Stimulated activated CD4-positive, alpha-beta T cell treated with anti-CD3 and anti-CD28 coated beads, Interleukin-12 subunit alpha, Interleukin-12 subunit beta, amount 100 ng/mL, for 4 hours (primary cell): ENCODE measurements around the gene POLR3A.
A peak's percentile ranks its signal among the peaks of the same experiment; 100 is the strongest.
"Not testable (repeated sequence)": the region's sequence is repeated elsewhere in the genome, so short reads cannot be mapped to it uniquely, and the experiment has no call there.

Experiments used
- DNase-seq: peaks from one replicate; pipeline ENCODE4 v3.0.0-alpha.2; 2020

The POLR3A gene

DNA sequence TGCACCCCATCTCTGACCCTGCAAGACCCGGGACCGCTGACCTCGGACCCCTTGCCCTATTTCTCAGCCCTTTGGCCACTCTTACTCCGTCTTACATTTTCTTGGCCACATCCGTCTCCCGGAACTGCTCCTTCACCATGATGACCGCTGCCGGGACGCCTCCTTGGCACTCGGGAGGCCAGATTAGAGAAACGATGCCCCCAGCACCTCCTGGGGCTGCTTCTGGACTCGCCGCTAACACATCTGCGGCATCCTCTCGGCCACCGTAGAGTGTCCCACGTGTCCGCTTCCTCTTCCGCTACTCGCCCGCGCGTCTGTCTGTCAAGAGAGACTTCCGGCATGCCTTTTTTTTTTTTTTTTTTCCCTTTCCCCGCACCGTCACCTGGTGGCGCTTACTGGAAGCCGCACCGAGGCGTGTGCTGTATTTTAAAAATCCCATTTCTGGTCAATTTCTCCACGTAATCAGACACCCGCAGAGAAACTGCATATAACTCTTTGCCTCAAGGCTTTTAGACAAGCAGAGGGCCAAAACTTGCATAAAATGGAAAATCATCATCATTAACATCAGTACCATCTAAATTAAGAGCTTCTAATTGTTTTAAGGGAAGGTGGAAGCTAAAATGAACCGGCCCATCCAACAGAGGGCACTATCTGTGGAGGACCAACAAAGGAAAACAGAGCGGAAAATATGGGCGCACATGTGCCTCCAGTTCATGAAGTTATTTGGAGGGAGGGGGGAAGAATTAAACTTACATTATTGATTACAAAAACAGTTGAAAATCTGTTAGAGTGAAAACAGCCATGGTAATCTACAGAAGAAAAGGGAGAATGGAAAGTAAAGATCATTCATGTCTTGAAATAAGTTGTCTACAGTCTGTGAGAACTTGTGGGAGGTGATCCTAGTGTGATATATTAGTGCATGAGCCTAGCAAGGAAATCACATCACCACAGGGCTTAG, at the start of gene POLR3A:
Gene POLR3A (minus strand): TSS at position 247 of the 958 bp plus-strand sequence. CDS start 108 bp downstream, at position 139.
- peak; percentile 89 for DNase-seq

DNA sequence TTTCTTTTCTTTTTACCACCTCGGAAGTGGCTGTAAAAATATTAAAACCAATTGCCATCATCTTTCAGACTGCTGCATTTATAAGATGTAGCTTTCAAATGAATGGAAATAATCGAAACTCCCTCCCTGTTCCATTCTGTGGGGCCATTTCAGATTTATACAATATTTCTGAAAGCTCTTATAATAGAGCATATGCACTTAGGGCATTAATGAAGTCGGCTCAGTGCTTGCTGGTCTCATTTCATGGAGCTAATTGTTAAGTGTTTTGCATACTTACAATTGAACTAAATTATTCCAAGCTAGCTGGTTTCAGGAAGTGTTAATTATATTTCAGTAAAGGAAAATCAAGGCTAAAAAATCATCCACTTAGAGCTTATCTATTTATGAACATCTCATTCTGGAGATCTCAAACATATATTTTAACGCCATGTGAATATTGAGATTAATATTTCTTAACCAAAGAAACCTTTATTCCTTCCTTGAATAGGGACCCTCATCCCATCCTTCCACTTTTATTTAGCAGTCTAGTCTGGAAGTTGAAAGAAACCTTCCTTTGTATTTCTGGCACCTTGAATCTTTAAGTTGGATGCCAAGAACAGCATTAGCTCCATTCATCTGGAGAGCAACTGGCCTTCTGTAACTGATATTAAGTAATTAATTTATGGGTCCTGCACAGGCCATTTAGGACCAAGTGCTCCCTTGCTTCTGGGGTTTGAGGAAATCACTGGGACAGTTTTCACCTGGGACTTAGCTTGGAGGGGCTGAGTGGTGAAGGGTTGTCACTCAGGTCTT, 49.4 kb upstream of the POLR3A start:
- no peak for DNase-seq

DNA sequence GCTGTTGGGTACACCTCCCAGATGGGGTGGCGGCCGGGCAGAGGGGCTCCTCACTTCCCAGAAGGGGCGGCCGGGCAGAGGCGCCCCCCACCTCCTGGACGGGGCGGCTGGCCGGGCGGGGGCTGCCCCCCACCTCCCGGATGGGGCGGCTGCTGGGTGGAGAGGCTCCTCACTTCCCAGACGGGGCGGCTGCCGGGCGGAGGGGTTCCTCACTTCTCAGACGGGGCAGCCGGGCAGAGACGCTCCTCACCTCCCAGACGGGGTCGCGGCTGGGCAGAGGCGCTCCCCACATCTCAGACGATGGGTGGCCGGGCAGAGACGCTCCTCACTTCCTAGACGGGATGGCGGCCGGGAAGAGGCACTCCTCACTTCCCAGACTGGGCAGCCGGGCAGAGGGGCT, 46.5 kb upstream of the POLR3A start:
- not testable (repeated sequence) for DNase-seq

DNA sequence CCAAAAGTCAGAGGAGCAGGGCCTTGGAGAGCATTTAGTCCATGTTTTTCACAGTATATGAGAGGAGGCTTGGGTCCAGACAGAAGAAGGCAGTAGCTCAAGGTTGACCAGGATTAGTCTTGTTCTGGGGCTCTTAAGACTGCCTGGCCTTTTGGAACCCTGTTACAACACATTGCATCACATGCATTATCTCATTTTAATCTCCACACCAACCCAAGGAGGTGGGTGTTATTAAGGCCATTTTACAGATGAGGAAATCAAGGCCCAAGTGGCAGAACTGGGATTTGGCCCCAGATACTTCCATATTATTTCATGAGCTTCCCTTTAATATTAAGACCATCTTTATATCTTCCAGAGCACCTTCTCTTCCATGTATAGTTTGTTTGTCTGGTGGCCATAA, 43.2 kb upstream of the POLR3A start:
- no peak for DNase-seq

DNA sequence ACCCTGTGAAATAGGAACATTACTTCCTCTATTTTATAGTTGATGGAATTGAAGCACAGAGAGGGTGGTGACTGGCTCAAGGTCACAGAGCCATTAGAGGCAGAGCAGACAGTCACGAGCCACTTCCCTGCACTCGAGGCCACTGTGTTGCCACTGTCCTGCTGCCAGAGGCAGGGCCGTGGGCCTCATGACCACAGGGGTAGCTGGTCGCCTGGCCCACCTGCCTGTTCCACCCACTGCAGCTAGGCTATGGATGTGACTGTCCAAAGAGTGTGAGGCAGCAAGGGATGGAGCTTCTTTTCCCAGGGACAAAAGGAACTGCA, 42.5 kb upstream of the POLR3A start:
- no peak for DNase-seq

DNA sequence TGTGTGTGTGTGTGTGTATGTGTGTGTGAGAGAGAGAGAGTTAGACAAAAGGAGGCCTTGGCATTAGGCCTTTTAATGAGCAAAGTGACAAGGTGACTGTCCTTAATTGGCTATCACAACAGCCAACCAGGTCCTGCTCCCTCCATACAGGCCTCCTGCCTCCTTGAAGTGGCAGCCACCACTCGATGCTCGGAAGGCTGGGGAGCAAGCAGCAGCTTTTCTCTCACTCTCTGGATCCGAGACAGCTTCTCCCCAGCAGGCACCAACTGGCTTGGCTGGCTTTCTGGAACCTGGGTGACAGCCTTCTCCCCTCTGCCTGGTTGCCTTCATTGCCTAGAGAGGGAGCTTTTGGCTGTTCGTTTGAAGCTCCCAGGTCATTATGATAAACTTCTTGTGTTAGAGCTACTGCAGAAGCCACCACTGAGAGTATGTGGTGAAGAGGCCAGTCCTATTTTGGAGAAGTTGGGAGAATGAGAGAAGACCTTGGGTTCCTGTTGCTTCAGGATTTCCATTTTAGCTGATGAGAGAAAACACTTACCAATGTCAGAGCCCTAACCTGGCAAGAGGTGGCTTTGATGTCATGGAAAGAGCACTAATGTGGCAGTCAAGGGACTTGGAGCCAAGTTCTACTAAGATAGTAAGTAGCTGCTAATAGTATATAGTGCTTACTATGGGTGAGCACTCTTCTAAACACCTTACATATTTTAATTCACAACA, 42.0 kb upstream of the POLR3A start:
- DNase-seq = no peak

DNA sequence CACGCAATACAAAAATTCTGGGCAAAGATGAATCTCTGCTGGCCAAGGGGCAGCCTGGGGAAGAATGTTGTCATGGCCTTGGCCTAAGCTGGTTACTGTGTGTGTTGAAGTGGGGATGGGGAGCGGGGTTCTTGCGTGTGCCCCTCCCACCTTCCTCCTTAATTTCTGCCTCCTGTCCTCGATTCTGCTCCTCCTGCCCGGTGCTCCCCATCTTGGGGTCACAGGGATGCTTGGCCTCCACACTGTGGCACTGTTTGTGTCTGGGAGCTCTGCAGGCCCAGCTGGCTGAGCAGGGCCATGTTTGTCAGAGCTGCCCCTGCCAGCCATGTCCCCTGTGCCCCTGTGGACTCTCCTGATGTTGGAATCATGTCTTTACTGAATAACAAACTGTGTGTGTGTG, 41.4 kb upstream of the POLR3A start:
- DNase-seq = no peak

DNA sequence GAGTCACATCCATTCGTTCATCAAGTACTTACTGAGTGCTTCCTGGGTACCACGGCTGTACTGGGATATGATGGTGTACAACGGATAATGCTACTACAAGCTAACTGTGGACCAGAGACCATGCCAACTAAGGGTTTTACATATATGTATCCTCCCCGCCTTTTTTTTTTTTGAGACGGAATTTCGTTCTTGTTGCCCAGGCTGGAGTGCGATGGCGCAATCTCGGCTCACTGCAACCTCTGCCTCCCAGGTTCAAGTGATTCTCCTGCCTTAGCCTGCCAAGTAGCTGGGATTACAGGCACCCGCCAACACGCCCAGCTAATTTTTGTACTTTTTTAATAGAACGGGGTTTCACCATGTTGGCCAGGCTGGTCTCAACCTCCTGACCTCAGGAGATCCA, 40.7 kb upstream of the POLR3A start:
- not testable (repeated sequence) for DNase-seq

DNA sequence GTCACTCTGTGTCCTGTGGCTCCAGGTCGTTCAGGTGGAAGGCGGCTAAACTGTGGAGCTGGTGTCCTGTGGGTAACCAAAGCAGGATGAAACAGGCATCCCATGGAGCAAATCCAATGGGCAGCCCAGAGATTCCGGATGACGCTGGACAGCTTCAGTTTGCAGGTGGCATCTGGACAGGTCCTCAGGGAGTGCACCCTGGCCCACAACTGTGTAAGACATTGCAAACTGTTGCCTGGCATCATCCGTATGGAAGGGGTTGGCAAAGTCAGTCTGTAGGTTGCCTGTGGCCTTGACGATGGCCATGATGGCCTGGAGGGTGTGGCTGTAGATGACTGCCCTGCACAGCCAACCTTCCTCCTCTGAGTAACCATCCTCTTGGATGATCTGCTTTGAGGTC, 39.8 kb upstream of the POLR3A start:
- no peak for DNase-seq

DNA sequence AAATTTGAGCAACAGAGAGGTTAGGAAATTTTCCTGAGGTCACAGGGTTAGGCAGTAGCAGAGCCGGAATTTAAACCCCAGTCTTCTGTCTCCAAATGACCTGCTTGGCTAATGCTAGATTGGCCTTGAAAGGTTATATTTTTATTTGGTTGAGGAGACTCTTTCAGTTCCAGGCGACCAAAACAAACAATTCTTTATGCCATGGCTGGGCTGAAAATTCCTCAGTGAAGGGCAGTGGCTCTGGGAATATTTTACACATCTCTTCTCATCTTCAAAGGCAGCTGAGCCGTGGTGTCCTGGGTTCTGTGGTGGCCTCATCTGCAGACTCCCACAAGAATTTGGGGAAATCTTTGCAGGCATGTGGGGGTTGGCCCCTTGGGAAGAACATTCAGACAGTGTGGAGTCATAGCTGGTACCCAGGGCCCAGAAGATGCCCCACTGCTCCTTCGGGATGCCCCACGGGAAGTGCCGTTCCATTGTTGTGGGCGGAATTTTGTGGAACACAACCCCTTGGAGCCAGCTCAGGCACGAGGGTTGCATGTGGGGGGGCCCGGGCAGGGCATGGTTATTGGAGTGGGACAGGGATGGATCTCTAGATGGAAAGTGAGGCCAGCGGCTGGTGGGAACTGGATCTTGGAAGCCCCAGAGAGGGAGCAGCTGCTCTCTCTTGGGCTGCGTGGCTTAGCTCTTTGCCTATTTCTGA, 37.6 kb upstream of the POLR3A start:
- no peak for DNase-seq

DNA sequence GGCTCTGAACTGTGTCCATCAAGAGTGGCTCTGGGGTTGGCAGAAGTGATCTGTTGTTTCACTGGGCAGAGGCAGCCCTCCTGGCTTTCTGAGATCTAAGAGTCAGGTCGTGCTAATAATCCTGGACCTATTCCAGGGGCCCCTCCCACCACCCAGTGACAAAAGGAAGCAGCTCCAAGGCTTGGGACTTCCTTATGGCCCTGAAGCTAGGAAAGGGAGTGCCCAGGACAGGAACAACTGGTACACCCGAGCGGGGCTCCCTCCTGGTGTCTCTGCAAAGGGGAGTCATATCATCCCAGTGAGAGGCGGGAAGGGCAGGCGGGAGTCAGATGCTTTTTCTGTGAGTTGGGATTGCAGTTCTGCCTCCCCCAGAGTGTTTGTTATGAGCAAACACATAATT, 36.7 kb upstream of the POLR3A start:
- no peak for DNase-seq

DNA sequence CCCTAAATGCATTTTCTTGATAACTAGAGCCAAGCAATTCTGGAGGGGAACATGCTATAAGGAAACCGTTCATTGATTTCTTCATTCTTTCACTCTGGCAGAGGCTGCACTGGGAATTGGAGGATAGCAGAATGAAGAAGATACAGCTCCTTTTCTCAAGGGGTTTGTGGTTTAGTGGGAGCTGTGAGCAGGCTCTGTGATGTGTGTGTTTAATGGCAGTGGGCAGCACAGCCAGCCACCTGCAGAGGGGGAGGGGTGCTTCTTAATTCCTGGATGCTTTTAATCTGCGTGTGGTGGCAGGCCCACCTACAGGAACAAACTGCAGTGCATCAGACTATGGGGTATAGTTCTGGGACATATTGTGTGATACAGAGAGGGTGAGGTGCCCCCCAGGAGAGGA, 36.3 kb upstream of the POLR3A start:
- DNase-seq = no peak

DNA sequence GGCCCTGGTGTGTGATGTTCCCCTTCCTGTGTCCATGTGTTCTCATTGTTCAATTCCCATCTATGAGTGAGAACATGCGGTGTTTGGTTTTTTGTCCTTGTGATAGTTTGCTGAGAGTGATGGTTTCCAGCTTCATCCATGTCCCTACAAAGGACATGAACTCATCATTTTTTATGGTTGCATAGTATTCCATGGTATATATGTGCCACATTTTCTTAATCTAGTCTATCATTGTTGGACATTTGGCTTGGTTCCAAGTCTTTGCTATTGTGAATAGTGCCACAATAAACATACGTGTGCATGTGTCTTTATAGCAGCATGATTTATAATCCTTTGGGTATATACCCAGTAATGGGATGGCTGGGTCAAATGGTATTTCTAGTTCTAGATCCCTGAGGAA, 35.6 kb upstream of the POLR3A start:
- DNase-seq = not testable (repeated sequence)

DNA sequence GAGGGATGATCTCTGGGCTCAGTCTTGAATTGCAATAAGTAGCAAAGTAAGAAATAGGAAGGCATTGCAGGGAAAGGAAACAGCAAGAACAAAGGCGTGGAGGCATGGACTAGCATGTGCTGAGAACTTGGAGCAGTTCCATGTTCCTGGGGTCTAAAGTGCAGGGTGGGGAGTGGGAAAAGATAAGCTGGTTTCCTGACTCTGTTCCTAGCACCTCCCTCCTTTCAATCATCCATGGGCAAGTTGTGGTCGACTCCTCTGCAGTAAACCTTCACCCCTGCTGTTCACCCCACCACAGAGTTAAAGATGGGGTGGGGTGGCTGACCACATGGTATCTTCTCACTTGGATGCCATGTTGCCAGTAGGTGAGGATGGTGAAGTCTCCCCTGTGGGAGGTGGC, 33.9 kb upstream of the POLR3A start:
- no peak for DNase-seq

DNA sequence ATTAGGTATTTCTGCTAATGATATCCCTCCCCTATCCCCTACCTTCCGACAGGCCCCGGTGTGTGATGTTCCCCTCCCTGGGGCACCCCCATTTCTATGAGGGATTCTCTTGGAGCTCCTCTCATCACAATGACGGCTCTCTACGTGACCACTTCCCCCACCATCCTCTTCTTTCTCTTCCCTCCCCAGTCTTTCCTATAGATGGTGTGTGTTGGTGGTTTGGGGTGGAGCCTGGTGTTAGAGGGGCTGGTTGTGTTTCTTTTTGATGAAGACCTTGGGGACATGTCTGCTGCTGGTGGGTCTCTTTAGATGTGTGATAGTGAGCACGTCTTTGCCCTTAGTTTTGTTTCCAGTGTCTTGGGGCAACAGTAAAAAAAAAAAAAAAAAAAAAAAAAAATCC, 33.0 kb upstream of the POLR3A start:
- no peak for DNase-seq

DNA sequence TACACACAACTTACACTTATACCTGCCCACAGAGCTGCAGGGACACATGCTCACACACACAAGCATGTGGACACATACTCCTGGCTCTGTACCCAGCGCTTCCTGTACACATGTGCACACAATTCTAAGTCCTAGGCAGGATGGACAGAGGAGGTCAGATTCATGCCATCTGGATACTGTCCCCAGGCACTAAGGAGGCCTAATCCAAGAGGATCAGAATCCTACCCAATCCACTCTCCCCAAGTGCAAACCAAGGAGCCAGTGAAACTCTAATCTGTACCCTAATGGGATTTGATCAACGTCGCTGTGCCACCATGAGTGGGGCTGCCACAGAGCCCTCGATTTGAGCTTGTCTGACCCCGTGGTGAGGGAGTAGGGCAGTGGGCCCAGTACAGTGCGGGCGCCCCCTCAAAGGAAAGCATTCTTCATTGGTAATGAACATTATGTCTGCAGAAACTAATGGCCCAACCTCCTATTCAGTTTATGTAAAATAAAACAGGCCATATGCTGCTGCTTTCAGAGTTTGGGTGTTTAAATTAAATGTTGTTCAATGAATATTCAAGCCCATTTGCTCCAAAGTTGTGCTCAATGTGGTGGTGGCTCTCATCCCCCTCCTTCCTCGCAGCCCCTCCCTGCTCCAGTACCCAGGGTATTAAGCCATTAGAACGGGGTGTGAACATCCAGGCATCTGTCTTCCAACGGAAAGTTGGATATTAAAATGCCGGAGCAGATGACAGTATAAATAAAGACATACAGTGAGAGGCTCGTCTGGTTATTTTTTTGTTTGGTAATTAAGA, 30.8 kb upstream of the POLR3A start:
- DNase-seq = no peak

DNA sequence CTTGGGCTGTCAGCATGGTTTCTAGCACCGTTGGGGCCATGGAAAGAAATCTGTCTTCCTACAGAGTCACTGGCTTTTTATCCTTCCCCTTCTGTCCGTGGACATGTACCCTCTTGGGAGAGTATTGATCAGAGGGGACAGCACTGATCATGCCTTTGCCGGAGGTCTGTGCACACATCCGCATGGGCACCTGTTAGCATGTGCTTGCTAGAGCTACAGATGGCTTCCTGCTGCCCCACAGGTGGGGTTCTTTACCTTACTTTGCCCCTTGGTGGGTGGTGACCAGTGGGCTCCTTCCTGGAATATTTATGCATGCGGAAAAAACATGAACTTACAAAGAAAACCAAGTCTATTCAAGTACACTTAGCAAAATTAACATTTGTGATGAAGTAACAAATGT, 29.2 kb upstream of the POLR3A start:
- DNase-seq = no peak

DNA sequence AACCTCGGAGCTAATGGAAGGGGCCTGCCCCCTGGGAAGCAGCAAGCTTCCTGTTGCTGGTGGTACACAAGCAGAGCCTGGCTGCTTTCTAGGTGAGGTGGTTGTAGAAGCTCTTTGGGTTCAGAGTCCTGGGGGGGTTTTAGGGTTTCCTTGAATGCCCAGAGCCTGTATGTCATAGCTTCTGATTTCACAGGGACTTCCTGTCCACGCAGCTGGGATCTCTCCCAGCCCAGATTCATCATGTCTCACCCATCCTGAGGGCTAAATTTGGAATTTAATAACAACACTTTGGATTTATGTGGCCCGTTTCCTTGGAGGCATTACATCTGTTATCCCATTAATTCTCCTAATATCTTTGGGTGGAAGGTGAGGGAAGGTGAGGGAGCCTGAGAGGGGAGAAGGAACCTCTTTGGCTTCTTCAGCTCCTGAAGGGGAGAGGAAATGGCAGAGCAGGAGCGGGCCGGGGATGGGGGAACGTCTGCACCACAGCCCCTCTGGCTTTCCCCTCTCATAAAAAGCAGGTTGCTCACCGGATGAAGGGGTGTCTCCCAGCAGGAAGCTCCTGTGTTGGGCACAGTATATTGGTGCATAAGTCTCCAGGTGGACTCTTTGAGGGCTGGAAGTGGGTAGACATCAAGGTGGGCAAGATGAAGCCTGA, 24.0 kb upstream of the POLR3A start:
- DNase-seq = no peak

DNA sequence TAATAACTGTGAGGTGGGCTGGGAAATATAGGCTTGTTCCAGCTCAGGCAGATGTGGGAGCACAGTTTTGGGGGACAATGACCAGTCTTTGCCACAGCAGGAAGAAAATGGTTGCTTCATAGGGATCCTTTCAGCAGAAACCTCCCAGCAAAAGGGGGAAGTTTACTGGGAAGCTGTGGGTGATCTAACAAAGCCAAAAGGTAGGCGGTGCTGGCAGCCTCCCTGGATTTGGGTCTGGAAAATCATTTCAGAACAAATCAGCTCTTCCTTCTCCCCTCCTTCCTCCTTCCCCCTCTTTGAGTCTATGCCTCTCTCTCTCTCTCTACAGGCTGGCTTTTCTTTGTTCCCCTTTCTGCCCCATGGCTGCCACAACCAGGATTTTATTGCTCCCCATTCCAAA, 20.5 kb upstream of the POLR3A start:
- no peak for DNase-seq

DNA sequence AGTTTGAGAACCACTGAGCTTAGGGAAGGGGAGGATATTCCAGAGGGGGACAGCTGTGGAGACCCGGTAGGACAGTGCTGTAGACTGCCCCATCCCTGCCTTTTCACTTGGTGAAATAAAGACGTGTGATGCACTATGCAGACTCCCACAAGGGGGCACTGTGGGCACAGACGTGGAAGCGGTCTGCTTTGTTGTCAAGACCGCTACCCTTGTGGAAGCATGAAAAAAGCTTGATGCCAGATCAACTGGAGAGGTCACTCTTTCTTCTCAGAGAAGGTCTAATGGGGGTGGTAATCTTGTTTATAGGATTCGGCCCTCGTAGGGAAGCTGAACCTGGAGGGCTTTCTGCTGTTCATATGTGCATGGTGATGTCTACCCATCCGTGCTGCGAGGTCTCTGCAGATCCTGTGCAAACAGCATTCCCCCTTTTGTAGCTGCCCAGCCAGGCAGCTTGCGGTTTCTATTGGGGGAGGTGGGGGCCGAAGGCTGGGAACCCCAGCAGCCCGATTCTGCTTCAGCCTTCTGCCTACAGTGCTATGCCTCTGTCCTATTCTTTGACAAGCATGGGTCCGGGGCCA, 18.1 kb upstream of the POLR3A start:
- peak; percentile 83 for DNase-seq

DNA sequence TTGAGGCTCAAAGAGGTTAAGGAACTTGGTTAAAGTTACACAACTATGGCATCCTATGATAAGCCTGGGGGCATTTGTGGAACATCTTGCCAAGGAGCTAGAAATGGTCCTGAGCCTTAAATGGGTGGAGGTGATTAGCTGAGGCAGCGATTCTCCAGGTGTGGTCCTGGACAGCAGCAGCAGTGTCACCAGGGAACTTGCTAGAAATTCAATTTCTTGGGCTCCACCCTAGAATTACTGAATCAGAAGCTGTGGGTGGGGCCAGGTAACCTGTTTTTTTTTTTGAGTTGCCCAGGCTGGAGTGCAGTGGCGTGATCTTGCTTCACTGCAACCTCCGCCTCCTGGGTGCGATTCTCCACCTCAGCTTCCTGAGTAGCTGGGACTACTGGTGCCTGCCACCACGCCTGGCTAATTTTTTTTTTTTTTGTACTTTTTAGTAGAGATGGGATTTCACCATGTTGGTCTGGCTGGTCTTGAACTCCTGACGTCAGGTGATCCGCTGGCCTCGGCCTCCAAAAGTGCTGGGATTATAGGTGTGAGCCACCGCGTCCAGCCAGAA, 17.5 kb upstream of the POLR3A start:
- DNase-seq = no peak
